Fibroblast of gingiva (primary cell): ENCODE results near the gene LBP.
"Not testable (repeated sequence)": the region's sequence is repeated elsewhere in the genome, so short reads cannot be mapped to it uniquely, and the experiment has no call there.

Experiments
- DNase-seq: peaks from one replicate; pipeline ENCODE4 v3.0.0-alpha.2; 2011; ENCODE audit warnings: low read depth

The LBP gene

DNA sequence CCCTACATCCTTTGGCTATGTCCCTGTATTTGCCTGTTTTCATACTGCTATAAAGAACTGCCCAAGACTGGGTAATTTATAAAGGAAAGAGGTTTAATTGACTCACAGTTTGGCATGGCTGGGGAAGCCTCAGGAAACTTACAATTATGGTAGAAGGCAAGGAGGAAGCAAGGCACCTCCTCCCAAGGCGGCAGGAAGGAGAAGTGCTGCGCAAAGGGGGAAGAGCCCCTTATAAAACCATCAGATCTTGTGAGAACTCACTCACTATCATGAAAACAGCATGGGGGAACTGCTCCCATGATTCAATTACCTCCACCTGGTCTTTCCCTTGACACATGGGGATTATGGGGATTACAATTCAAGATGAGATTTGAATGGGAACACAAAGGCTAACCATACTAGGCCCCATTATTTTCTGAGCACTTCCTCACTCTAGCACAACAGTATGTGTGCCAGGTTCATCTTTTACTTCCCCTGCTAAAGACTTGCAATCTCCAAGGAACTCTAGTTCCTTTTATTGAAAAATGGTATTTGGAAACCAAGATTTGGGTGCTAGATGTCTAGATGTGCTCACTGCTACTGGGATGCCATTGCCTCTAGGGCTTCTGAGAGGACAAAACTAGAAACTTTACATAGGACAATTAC is 49.6 kb downstream of the LBP start:
- not testable (repeated sequence) for DNase-seq

GRCh38 chr20:38402089-38402488 is 55.8 kb downstream of the LBP start:
- DNase-seq, result no peak

DNA sequence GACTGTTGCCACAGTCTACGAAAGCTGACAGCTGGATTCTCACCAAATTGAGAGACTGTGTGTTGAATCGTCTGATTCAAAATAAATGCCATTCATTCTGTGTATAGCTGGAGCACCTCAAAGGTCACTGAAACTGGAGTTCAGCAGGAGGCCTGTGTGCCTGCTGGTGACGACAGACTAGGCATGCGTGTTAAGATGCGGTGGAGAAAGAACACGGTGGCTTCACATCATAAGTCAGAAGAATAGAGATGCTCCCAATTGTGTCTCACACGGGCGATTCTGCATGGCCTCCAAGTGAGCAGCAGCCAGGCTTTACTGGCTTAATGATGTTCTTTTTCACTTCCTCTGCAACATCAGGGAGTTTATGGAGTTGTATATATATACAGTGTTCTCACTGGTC is 56.5 kb downstream of the LBP start:
- DNase-seq, result no peak

GRCh38 chr20:38404016-38404415 is 57.7 kb downstream of the LBP start:
- DNase-seq, result no peak

- no peak for DNase-seq
Measured at GRCh38 chr20:38405132-38405531, 58.9 kb downstream of the LBP start.

GRCh38 chr20:38406476-38406875 is 60.2 kb downstream of the LBP start:
- no peak for DNase-seq

DNA sequence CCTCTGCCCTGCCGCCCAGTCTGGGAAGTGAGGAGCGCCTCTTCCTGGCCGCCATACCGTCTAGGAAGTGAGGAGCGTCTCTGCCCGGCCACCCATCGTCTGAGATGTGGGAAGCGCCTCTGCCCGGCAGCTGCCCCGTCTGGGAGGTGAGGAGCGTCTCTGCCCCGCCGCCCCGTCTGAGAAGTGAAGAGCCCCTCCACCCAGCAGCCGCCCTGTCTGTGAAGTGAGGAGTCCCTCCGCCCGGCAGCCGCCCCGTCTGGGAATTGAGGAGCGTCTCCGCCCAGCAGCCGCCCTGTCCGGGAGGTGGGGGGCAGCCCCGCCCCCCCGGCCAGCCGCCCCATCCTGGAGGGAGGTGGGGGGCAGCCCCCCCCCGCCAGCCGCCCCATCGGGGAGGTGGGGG is 61.0 kb downstream of the LBP start:
- DNase-seq, result no peak

DNA sequence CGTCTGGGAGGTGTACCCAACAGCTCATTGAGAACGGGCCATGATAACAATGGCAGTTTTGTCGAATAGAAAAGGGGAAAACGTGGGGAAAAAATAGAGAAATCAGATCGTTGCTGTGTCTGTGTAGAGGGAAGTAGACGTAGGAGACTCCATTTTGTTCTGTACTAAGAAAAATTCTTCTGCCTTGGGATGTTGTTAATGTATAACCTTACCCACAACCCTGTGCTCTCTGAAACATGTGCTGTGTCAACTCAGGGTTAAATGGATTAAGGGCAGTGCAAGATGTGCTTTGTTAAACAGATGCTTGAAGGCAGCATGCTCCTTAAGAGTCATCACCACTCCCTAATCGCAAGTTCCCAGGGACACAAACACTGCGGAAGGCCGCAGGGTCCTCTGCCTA is 61.5 kb downstream of the LBP start:
- not testable (repeated sequence) for DNase-seq

- peak; percentile 44 for DNase-seq
Measured at GRCh38 chr20:38412877-38413577, 66.7 kb downstream of the LBP start.

DNA sequence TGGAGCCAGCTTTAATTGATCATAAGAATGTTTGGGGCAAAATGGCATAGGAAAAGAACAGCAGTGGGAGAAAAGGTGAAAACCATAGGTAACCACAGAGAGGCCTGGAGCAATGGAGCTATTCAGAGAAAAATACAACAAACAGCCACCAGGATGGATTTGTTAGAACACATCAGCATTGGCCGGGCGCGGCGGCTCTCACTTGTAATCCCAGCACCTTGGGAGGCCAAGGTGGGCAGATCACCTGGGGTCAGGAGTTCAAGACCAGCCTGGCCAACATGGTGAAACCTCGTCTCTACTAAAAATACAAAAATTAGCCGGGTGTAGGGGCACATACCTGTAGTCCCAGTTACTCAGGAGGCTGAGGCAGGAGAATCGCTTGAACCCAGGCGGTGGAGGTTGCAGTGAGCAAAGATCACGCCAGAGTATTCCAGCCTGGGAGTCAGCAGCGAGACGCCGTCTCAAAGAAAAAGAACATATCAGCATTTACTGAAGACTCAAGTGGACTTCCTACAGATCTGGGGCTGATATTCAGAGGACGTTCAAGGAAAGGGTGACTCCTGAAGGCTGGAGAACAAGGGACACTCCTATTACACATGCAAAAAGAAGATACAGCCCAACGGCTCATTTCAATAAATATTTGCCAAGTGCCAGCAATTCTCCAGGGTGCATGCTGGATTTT is 68.6 kb downstream of the LBP start:
- DNase-seq, result no peak

DNA sequence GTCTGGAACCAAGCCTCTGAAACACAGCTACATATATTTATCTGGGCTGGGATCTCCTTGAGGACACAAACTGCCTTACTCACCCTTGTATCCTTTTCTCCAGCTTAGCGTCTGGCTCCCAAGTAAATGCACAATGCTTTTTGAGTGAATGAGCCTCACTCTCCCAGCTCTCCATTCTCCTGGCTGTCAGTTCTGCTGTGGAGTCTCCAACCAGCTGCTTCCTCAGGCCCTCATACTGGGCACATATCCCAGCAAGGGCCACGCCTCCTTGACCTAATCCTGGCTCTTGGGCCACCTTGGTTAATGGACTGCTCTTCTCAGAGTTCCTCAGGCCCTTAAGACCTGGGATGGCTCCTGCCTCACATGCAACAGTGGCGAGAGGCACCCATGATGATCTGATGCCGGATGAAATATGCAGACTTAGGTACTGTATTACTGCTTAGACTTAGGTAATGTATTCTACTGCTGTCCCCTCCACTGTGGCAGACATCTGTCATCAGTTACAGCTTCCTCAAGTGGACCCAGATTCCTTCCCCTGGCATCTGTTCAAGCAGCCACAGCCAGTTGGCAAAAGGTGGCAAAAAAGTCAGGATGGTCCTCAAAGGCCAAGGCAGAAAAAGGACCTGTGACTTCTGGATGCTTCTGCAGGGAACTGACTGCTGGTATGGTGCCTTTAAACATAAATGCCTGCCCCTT is 72.4 kb downstream of the LBP start:
- DNase-seq, result peak; percentile 63

DNA sequence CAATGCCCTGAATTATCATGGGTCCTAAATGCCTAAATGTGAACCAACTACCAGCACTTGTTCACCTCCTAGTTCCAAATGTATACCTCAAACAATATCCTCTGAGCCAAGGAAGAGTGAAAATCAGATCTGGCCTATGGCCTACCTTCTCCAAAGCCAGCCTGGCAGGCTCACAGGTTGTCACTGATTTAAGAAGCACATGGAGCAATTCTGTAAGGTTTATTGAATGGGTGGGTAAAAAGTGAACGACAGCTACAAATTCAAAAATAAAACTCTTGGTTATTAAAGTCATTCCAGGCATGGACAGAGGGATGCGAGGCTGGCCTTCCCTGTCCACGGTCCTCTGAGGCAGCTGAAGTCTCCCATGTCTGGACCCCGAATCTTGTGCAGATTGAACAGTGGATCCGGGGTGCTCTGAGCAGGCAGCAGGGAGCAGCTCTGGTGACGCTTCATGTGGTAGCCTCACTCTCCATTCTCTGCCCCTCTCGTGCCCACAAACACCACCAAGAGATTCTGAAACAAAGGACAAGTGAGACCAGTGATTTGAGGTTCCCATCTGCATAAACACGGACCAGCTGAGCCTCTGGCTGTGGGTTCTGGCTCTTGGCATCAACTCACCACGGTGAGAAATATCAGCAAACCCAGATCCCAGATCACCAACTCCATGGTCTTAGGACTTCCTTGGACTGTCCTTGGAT is 74.3 kb downstream of the LBP start:
- DNase-seq, result no peak

GRCh38 chr20:38421915-38422314 is 75.6 kb downstream of the LBP start:
- DNase-seq, result no peak

- no peak for DNase-seq
Measured at GRCh38 chr20:38423541-38423940, 77.3 kb downstream of the LBP start.

DNA sequence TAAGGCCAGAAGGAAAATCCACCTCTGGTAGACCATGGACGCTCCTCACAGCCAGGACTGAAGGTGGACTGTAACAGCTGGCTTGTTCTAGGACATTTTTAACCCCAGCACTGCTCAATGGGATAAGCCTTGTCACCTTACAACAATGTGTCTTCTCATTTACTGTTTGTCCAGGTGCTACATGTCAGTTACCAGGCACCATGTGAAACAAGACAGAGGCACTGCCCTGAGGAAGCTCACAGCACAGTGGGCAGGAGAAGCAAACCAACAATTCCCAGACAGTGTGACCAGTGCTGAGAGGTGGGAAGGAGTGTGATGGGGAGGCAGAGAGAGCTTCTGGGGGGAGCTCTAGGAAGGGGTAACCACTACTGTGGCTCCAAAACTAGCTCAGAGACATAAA is 78.1 kb downstream of the LBP start:
- no peak for DNase-seq

DNA sequence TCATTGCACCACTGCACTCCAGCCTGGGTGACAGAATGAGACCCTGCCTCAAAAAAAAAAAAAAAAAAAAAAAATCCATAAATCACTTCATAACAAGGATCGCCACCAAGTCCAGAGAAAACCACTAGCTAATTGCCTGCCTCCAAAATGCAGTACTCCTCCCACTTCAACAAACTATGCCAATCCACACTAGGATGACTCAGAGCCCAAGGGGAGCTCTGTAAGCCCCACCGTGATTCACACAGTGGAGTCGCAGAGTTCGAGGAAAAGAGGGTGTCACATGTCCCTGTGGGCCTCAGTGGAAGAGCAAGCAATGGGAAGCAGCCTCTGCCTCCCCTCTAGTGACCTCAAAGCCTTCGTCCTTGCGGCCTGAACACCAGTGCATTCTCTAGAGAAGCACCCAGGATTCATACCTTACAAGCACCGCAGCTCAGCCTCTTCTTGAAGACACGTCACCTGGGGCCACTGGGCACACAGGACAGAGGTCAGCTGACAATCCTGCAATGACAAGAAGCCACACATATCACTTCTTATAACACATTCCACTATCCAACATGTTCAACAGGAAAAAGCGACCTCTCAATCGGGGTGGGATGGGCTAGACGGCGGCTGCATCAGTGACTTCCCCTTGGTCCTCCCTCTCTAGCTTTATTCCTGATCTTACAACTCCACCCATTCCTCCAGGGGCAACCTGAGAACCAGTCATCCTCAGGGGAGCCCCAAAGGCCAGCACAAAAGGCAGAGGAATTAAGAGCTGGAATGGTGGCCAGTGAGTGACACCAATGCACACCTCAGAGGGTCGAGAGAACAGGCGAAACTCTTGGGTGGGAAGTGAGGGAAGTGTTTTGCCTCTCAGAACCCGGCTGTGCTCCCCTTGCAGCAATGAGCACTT is 80.0 kb downstream of the LBP start:
- peak; percentile 76 for DNase-seq
